ENCODE data around the gene UNC45B. TPM values are rescaled to one million over a fixed set of nuclear protein-coding genes. Genes with fewer than 3 reads are reported as not detected.

Gene UNC45B
- total and polyA plus RNA-seq, 2 donors (not counting 1 experiment from before 2014, with no cell fraction given): not detected

DNA sequence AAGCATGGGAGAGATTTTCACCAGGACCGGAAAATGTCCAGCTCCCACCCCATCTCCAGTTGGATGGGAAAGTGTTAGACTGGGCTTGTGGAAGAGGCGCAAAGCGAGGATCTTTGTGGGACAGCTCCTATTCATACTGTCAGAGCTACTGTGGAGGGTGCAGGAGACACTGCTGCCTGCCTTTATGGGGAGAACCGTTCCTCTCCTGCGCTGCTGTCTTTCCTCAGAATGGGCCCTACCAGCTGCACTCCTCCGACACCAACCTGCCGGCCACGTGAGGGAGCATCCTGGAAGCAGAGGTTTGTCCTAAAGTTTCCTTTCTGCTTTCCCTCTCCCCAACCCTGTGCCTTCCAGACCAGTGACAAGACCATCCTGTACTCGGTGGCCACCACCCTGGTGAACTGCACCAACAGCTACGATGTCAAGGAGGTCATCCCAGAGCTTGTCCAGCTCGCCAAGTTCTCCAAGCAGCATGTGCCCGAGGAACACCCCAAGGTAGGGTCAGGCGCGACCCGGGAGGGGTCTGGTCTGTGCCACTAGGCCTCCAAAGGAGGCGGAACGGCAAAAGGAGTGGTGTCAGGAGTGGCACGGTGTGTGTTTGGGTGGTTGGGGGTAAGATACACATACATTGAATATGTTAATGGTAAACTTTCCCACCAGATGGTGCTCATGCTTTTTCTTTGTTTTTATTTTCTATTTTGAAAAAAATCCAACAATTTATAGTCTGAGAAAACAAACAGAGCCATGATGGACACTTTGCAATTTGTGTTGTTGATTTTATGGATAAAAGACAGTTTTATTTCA is 23.6 kb downstream of the UNC45B start:
- H3K4me3 ChIP-seq (ENCODE audit: control extremely low read depth in 1 of 5, extremely low read depth in 1 of 5, insufficient read depth in 1 of 5, low read depth in 2 of 5, low read length in 4 of 5): no peak overlapping the region
- Mint-ChIP-seq H3K27me3 (peaks cover 28% of the 10 kb centered on the region), H3K27ac (no peak overlapping the region), H3K4me3 (no peak overlapping the region), H3K4me1 (no peaks in the 10 kb centered on the region), H3K9me3 (ENCODE audit: insufficient read depth) (no peaks in the 10 kb centered on the region)
- WGBS (ENCODE audit: insufficient coverage): 86% methylated on average over 12 of the region's 18 CpGs
- peak; percentile 31 for ATAC-seq (ENCODE audit: low read depth)
- H3K36me3 ChIP-seq (replicated peaks in 1 of 2; ENCODE audit: control extremely low read depth in 1 of 2, control insufficient read depth in 1 of 2, extremely low read depth in 1 of 2, insufficient read depth in 2 of 2, low read length in 1 of 2): no peaks in the 10 kb centered on the region
- H3K27me3 ChIP-seq (replicated peaks in 1 of 4; ENCODE audit: control extremely low read depth in 1 of 4, control insufficient read depth in 3 of 4, insufficient read depth in 4 of 4, low read length in 3 of 4): peaks cover 0 to 9% (median 0%) of the 10 kb centered on the region in 4 experiments
- H3K9me3 ChIP-seq (ENCODE audit: control extremely low read depth in 1 of 3, control insufficient read depth in 2 of 3, insufficient read depth in 1 of 3, low read length in 2 of 3): no peaks in the 10 kb centered on the region
- H3K4me2 ChIP-seq (replicated peaks; ENCODE audit: low read depth, low read length, poor library complexity, severe bottlenecking): no peak overlapping the region
- no peak overlapping the region for H3K9ac ChIP-seq (ENCODE audit: low read length)
- no peaks in the 10 kb centered on the region for H3K4me1 ChIP-seq (ENCODE audit: control insufficient read depth in 2 of 2, insufficient read depth in 2 of 2, low read length in 2 of 2)
- no peak overlapping the region for H3K27ac ChIP-seq (ENCODE audit: low read length in 2 of 2)
- DNase-seq: peak; percentile 28
- intact Hi-C loops (cut with micrococcal nuclease): loop anchor here (1.0 to 2.0 kb wide), 3 partner anchors 142 to 368 kb away; no protein-coding TSS in a partner anchor
- CTCF ChIA-PET: interaction anchor here (0.7 to 2.7 kb wide), 12 partner anchors 52 to 577 kb away, joined by 3 to 16 read pairs (median 4); partner anchors contain the start of genes RAD51D and SLFN12L
- H4K20me1 ChIP-seq (ENCODE audit: control insufficient read depth, insufficient read depth, low read length, poor library complexity, severe bottlenecking): no peaks in the 10 kb centered on the region
- TF ChIP-seq, protein P1, sequence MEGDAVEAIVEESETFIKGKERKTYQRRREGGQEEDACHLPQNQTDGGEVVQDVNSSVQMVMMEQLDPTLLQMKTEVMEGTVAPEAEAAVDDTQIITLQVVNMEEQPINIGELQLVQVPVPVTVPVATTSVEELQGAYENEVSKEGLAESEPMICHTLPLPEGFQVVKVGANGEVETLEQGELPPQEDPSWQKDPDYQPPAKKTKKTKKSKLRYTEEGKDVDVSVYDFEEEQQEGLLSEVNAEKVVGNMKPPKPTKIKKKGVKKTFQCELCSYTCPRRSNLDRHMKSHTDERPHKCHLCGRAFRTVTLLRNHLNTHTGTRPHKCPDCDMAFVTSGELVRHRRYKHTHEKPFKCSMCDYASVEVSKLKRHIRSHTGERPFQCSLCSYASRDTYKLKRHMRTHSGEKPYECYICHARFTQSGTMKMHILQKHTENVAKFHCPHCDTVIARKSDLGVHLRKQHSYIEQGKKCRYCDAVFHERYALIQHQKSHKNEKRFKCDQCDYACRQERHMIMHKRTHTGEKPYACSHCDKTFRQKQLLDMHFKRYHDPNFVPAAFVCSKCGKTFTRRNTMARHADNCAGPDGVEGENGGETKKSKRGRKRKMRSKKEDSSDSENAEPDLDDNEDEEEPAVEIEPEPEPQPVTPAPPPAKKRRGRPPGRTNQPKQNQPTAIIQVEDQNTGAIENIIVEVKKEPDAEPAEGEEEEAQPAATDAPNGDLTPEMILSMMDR (IDR thresholded peaks at IDR 0.05): peak; percentile 63
- no peak for TF ChIP-seq EZH2 (IDR thresholded peaks at IDR 0.05; ENCODE audit: borderline replicate concordance, insufficient read depth, low read depth, low read length, poor library complexity, severe bottlenecking)
- H3K79me2 ChIP-seq (ENCODE audit: control insufficient read depth, insufficient read depth, low read length): no peaks in the 10 kb centered on the region
- no peak overlapping the region for H2AFZ ChIP-seq (ENCODE audit: insufficient read depth, low read depth, low read length, poor library complexity, severe bottlenecking)
- POLR2A ChIA-PET: interaction anchor here (0.5 kb wide), 1 partner anchor 27 kb away, joined by 4 read pairs; no protein-coding TSS in a partner anchor

DNA sequence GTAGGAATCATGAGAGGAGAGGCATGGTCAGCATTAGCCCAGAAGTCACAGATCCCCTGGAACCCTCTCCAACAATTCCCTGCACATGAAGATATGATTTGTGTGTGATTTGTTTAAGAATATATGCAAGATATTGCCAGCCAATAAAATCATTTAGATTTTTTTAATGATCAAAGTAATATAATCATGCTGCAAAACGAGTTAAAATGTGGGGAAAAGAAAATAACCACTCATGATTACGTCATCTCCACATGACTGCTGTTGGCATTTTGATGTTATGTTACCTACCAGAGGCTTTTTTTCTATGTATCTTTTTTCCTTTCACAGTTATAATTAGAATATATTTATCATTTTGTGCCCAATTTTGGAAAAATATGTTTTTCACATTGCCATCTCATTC is 24.2 kb downstream of the UNC45B start:
- Mint-ChIP-seq H3K27me3 (peaks cover 24% of the 10 kb centered on the region), H3K9me3 (ENCODE audit: insufficient read depth) (no peaks in the 10 kb centered on the region), H3K27ac (no peak overlapping the region), H3K4me1 (no peaks in the 10 kb centered on the region), H3K4me3 (no peak overlapping the region)
- ChIA-PET CTCF (interaction anchor here (1.0 to 1.8 kb wide), 7 partner anchors 143 to 576 kb away, joined by 3 to 11 read pairs (median 4); no protein-coding TSS in a partner anchor), POLR2A (no interaction called here)
- H4K20me1 ChIP-seq (ENCODE audit: control insufficient read depth, insufficient read depth, low read length, poor library complexity, severe bottlenecking): no peaks in the 10 kb centered on the region
- no peak overlapping the region for H3K27ac ChIP-seq (ENCODE audit: low read length in 2 of 2)
- no peak overlapping the region for H2AFZ ChIP-seq (ENCODE audit: insufficient read depth, low read depth, low read length, poor library complexity, severe bottlenecking)
- no peaks in the 10 kb centered on the region for H3K9me3 ChIP-seq (ENCODE audit: control extremely low read depth in 1 of 3, control insufficient read depth in 2 of 3, insufficient read depth in 1 of 3, low read length in 2 of 3)
- H3K27me3 ChIP-seq (replicated peaks in 1 of 4; ENCODE audit: control extremely low read depth in 1 of 4, control insufficient read depth in 3 of 4, insufficient read depth in 4 of 4, low read length in 3 of 4): peaks cover 0 to 9% (median 0%) of the 10 kb centered on the region in 4 experiments
- TF ChIP-seq, protein P1 (IDR thresholded peaks at IDR 0.05): peak; percentile 30
- TF ChIP-seq EZH2 (IDR thresholded peaks at IDR 0.05; ENCODE audit: borderline replicate concordance, insufficient read depth, low read depth, low read length, poor library complexity, severe bottlenecking): no peak
- DNase-seq (no peak), ATAC-seq (ENCODE audit: low read depth) (no peak)
- H3K4me1 ChIP-seq (ENCODE audit: control insufficient read depth in 2 of 2, insufficient read depth in 2 of 2, low read length in 2 of 2): no peaks in the 10 kb centered on the region
- no peak overlapping the region for H3K4me2 ChIP-seq (replicated peaks; ENCODE audit: low read depth, low read length, poor library complexity, severe bottlenecking)
- H3K36me3 ChIP-seq (replicated peaks in 1 of 2; ENCODE audit: control extremely low read depth in 1 of 2, control insufficient read depth in 1 of 2, extremely low read depth in 1 of 2, insufficient read depth in 2 of 2, low read length in 1 of 2): no peaks in the 10 kb centered on the region
- no peaks in the 10 kb centered on the region for H3K79me2 ChIP-seq (ENCODE audit: control insufficient read depth, insufficient read depth, low read length)
- no peak overlapping the region for H3K9ac ChIP-seq (ENCODE audit: low read length)
- intact Hi-C loops (cut with micrococcal nuclease): loop anchor here (1.0 to 2.0 kb wide), 3 partner anchors 141 to 367 kb away; no protein-coding TSS in a partner anchor
- no CpG with 5 or more reads among the region's 2 CpGs for WGBS (ENCODE audit: insufficient coverage)
- no peak overlapping the region for H3K4me3 ChIP-seq (ENCODE audit: control extremely low read depth in 1 of 5, extremely low read depth in 1 of 5, insufficient read depth in 1 of 5, low read depth in 2 of 5, low read length in 4 of 5)

All from B cell (primary cell).